Fibroblast of mammary gland (primary cell): Measurements from ENCODE around the gene AMMECR1L.

ENCODE experiments used
- DNase-seq: peaks from one replicate; pipeline ENCODE4 v3.0.0-alpha.2; 2010; ENCODE audit warnings: low read depth
- H3K4me3 ChIP-seq: 2 replicates; pipeline ENCODE4 v1.5.1; 2011; ENCODE audit warnings: low read depth, mild to moderate bottlenecking, low read length, moderate library complexity; ENCODE audit not compliant: control insufficient read depth
- TF ChIP-seq, protein P1 (sequence below): conservative IDR thresholded peaks from 2 replicates; pipeline ENCODE4 v1.5.1; 2011; ENCODE audit warnings: low read depth, low read length, inconsistent platforms; ENCODE audit not compliant: control insufficient read depth, insufficient read depth

The AMMECR1L gene

GRCh38 chr2:127885780-127886592 lies at the start of gene AMMECR1L:
Gene AMMECR1L, minus strand, starts transcription at chr2:127885956. Its CDS starts 11,722 bp downstream, at chr2:127874234.
- peak; percentile 74 for DNase-seq
- peak within 1 kb of the TSS; percentile 60 for H3K4me3 ChIP-seq

- H3K4me3 ChIP-seq = no peak overlapping the region
- no peak for DNase-seq
Measured at GRCh38 chr2:127935337-127935736, 49.6 kb upstream of the AMMECR1L start.

GRCh38 chr2:127932199-127932876 lies 46.6 kb upstream of the AMMECR1L start:
- TF ChIP-seq, protein P1, sequence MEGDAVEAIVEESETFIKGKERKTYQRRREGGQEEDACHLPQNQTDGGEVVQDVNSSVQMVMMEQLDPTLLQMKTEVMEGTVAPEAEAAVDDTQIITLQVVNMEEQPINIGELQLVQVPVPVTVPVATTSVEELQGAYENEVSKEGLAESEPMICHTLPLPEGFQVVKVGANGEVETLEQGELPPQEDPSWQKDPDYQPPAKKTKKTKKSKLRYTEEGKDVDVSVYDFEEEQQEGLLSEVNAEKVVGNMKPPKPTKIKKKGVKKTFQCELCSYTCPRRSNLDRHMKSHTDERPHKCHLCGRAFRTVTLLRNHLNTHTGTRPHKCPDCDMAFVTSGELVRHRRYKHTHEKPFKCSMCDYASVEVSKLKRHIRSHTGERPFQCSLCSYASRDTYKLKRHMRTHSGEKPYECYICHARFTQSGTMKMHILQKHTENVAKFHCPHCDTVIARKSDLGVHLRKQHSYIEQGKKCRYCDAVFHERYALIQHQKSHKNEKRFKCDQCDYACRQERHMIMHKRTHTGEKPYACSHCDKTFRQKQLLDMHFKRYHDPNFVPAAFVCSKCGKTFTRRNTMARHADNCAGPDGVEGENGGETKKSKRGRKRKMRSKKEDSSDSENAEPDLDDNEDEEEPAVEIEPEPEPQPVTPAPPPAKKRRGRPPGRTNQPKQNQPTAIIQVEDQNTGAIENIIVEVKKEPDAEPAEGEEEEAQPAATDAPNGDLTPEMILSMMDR = no peak
- no peak overlapping the region for H3K4me3 ChIP-seq
- peak; percentile 93 for DNase-seq

More at GRCh38 chr2:127935337-127935736, 49.6 kb upstream of the AMMECR1L start:
- TF ChIP-seq, protein P1 = no peak

- no peak overlapping the region for H3K4me3 ChIP-seq
- no peak for DNase-seq
- TF ChIP-seq, protein P1 = no peak
Measured at GRCh38 chr2:127929449-127929848, 43.7 kb upstream of the AMMECR1L start.

DNA sequence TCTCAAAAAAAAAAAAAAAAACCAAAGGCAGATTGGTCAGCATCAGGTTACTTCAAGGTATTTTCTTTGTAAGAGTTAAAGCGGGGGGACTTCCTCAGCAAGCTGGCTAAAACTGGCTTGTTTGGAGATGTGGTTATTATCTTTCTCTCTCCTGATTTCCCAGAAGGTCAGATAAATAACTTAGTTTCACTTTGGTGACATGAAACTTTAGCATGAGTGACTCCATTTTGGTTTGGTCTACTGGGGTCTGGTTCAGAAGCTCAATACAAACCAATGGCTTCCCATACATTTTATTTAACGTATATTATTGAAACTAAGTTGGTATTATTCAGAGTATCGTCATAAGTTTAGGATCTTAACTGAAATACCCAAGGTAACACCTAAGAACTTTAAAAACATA lies 41.6 kb upstream of the AMMECR1L start:
- DNase-seq = no peak
- TF ChIP-seq, protein P1 = no peak
- no peak overlapping the region for H3K4me3 ChIP-seq

DNA sequence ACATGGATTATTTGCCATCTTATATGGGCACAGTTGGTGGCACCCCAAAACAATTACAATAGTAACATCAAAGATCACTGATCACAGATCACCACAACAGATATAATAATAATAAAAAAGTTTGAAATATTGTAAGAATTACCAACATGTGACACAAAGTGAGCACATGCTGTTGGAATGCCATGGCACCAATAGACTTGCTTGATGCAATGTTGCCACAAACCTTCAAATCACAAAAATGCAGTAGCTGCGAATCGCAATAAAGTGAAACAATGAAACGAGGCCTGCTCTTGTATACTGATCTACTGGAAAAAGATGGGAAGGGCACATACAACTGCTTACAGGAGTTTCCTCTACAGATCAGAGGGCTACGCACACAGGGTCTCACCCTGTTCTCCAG lies 32.2 kb upstream of the AMMECR1L start:
- H3K4me3 ChIP-seq = no peak overlapping the region
- DNase-seq = no peak

More for the DNA sequence above, 32.2 kb upstream of the AMMECR1L start:
- TF ChIP-seq, protein P1 = no peak
